ENCODE measurements around the gene MDK. TPM values are rescaled to one million over a fixed set of nuclear protein-coding genes. Genes with fewer than 3 reads are reported as not detected.

MDK gene
- total and polyA plus RNA-seq, 2 donors (not counting 3 experiments of a cell fraction or from before 2014, with no cell fraction given) = 331 to 893 TPM

DNA sequence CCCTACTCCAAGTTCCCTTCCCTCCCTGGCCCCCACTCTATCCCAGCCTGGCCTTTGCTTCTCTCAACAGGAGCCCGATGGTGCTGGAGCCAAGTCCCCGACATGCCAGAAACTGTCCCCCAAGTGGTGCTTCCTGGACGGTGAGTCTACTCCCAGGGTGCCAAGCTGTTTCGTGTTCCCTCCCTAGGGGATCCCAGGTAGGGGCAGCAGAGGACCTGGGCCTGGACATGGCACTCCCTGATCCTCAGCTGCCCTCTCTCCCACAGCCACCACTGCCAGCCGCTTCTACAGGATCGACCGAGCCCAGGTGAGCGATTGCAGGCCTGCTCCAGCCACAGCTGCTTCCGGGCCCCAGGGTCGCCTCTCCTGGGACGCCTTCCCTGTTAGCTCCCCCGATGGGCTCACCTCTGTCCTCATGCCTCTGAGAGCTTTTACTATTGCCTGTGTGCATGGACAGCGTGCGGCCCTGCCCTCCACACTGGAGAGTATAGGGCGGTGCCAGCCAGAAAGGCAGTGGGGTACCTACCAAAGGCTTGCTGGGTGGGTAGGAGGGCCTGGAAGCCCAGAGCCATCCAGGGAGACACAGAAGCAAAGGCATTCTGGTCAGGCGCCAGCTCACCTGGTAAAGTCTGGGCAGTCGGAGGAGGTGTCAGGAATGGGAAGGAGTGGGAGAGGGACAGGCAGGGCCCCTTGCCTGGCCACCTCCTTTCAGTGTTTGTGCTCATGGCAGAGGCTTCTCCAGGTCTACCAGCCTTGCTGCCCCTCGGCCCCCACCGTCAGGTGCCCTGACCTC is 5.0 kb upstream of the MDK start:
- CTCF ChIA-PET = interaction anchor here (0.8 to 2.0 kb wide), 6 partner anchors 12 to 153 kb away, joined by 3 to 5 read pairs (median 4); partner anchors contain the start of gene CHRM4
- FAIRE-seq (no peak), DNase-seq (ENCODE audit: low read depth, low spot score) (no peak)
- dilution Hi-C loops (cut with MboI; ENCODE audit: extremely low pct_ligation_motif_present, low sequenced_read_pairs) = no loop called here
- peaks cover 2% of the 10 kb centered on the region for H3K4me1 ChIP-seq (ENCODE audit: control insufficient read depth, extremely low read depth, insufficient read depth, low read length)
- TF ChIP-seq, protein P1, sequence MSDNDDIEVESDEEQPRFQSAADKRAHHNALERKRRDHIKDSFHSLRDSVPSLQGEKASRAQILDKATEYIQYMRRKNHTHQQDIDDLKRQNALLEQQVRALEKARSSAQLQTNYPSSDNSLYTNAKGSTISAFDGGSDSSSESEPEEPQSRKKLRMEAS (IDR thresholded peaks at IDR 0.05; ENCODE audit: insufficient read depth, insufficient read length) = no peak
- TF ChIP-seq MYC (IDR thresholded peaks at IDR 0.05; ENCODE audit: low read depth, low read length) = no peak
- TF ChIP-seq POLR2A (IDR thresholded peaks at IDR 0.05; ENCODE audit: low read depth, low read length) = no peak
- TF ChIP-seq GATA2 (IDR thresholded peaks at IDR 0.05; ENCODE audit: insufficient read depth, insufficient read length, low read depth, low read length) = no peak
- BruUV-seq (replicated peaks) = no TSS peak
- H3K36me3 ChIP-seq (ENCODE audit: control insufficient read depth in 2 of 2, extremely low read depth in 1 of 2, insufficient read depth in 2 of 2, low read length in 2 of 2) = peaks cover 3 to 40% of the 10 kb centered on the region in 2 experiments
- no peak overlapping the region for H3K27ac ChIP-seq (ENCODE audit: insufficient read depth, low read depth, low read length)
- H3K9me1 ChIP-seq (replicated peaks; ENCODE audit: control insufficient read depth, extremely low read depth, insufficient read depth, low read length) = no peaks in the 10 kb centered on the region
- no peaks in the 10 kb centered on the region for H3K79me2 ChIP-seq (ENCODE audit: control insufficient read depth, insufficient read depth, low read length)
- H2AFZ ChIP-seq (ENCODE audit: low read depth, low read length) = no peak overlapping the region
- no peaks in the 10 kb centered on the region for H3K9me3 ChIP-seq (replicated peaks; ENCODE audit: control insufficient read depth, insufficient read depth, low read length)
- no peak overlapping the region for H3K9ac ChIP-seq (replicated peaks; ENCODE audit: extremely low read depth, insufficient read depth, low read length)
- H3K4me3 ChIP-seq (replicated peaks in 1 of 3; ENCODE audit: insufficient read depth in 1 of 3, low read depth in 1 of 3, low read length in 3 of 3) = no peak overlapping the region
- POLR2A ChIA-PET = no interaction called here
- intact Hi-C loops (cut with micrococcal nuclease) = no loop called here
- H4K20me1 ChIP-seq (replicated peaks; ENCODE audit: control insufficient read depth, extremely low read depth, insufficient read depth, low read length) = no peaks in the 10 kb centered on the region
- H3K27me3 ChIP-seq (ENCODE audit: control insufficient read depth in 2 of 2, insufficient read depth in 2 of 2, low read length in 2 of 2) = no peaks in the 10 kb centered on the region
- no peak overlapping the region for H3K4me2 ChIP-seq (ENCODE audit: insufficient read depth, low read length)

DNA sequence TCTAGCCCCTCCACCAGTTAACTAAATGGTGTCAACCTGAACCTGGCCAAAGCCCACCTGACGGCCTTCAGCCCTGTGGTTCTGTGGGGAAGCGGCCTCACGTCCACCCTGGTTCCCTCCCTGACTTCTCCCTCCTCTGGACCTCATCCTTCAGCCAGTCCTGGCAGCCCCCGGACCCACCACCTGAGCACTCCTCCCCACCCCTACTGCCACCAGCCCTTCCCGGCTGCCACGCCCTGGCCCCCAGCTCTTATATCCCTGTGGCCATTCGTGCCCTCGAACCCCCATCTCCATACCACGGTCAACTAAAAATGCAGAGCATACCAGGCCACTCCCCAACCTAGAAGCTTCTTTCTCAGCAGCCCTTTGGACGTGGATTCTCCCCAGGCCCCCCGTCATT is 4.2 kb upstream of the MDK start:
- peaks cover 3 to 35% of the 10 kb centered on the region in 2 experiments for H3K36me3 ChIP-seq (ENCODE audit: control insufficient read depth in 2 of 2, extremely low read depth in 1 of 2, insufficient read depth in 2 of 2, low read length in 2 of 2)
- POLR2A ChIA-PET = no interaction called here
- no peak overlapping the region for H3K4me2 ChIP-seq (ENCODE audit: insufficient read depth, low read length)
- BruUV-seq (replicated peaks) = no TSS peak
- no peaks in the 10 kb centered on the region for H3K9me3 ChIP-seq (replicated peaks; ENCODE audit: control insufficient read depth, insufficient read depth, low read length)
- no peaks in the 10 kb centered on the region for H4K20me1 ChIP-seq (replicated peaks; ENCODE audit: control insufficient read depth, extremely low read depth, insufficient read depth, low read length)
- FAIRE-seq (no peak), DNase-seq (ENCODE audit: low read depth, low spot score) (no peak)
- no peaks in the 10 kb centered on the region for H3K79me2 ChIP-seq (ENCODE audit: control insufficient read depth, insufficient read depth, low read length)
- H3K4me1 ChIP-seq (ENCODE audit: control insufficient read depth, extremely low read depth, insufficient read depth, low read length) = peaks cover 3% of the 10 kb centered on the region
- TF ChIP-seq, protein P1 (IDR thresholded peaks at IDR 0.05; ENCODE audit: insufficient read depth, insufficient read length) = no peak
- TF ChIP-seq, protein P2, sequence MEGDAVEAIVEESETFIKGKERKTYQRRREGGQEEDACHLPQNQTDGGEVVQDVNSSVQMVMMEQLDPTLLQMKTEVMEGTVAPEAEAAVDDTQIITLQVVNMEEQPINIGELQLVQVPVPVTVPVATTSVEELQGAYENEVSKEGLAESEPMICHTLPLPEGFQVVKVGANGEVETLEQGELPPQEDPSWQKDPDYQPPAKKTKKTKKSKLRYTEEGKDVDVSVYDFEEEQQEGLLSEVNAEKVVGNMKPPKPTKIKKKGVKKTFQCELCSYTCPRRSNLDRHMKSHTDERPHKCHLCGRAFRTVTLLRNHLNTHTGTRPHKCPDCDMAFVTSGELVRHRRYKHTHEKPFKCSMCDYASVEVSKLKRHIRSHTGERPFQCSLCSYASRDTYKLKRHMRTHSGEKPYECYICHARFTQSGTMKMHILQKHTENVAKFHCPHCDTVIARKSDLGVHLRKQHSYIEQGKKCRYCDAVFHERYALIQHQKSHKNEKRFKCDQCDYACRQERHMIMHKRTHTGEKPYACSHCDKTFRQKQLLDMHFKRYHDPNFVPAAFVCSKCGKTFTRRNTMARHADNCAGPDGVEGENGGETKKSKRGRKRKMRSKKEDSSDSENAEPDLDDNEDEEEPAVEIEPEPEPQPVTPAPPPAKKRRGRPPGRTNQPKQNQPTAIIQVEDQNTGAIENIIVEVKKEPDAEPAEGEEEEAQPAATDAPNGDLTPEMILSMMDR (IDR thresholded peaks at IDR 0.05; ENCODE audit: extremely low read depth in 1 of 2, insufficient read depth in 1 of 2, low read depth in 1 of 2, low read length in 2 of 2) = no peak
- no peak for TF ChIP-seq GATA2 (IDR thresholded peaks at IDR 0.05; ENCODE audit: insufficient read depth, insufficient read length, low read depth, low read length)
- H3K9ac ChIP-seq (replicated peaks; ENCODE audit: extremely low read depth, insufficient read depth, low read length) = no peak overlapping the region
- H3K9me1 ChIP-seq (replicated peaks; ENCODE audit: control insufficient read depth, extremely low read depth, insufficient read depth, low read length) = no peaks in the 10 kb centered on the region
- no peak overlapping the region for H3K4me3 ChIP-seq (replicated peaks in 1 of 3; ENCODE audit: insufficient read depth in 1 of 3, low read depth in 1 of 3, low read length in 3 of 3)
- H3K27ac ChIP-seq (ENCODE audit: insufficient read depth, low read depth, low read length) = no peak overlapping the region
- H2AFZ ChIP-seq (ENCODE audit: low read depth, low read length) = no peak overlapping the region
- intact Hi-C loops (cut with micrococcal nuclease) = no loop called here
- dilution Hi-C loops (cut with MboI; ENCODE audit: extremely low pct_ligation_motif_present, low sequenced_read_pairs) = no loop called here
- CTCF ChIA-PET = interaction anchor here (0.8 to 2.0 kb wide), 3 partner anchors 13 to 29 kb away, joined by 3 to 5 read pairs (median 4); partner anchors contain the start of gene CHRM4
- no peaks in the 10 kb centered on the region for H3K27me3 ChIP-seq (ENCODE audit: control insufficient read depth in 2 of 2, insufficient read depth in 2 of 2, low read length in 2 of 2)
